ENCODE measurements around the gene SLC9A9.
"Not testable (repeated sequence)": the region's sequence is repeated elsewhere in the genome, so short reads cannot be mapped to it uniquely, and the experiment has no call there.

The SLC9A9 gene

GRCh38 chr3:143291836-143292447, 556.3 kb downstream of the SLC9A9 start:
- no peak for DNase-seq (ENCODE audit: low read depth in 2 of 2)

GRCh38 chr3:143288944-143289343, 559.3 kb downstream of the SLC9A9 start:
- no peak for DNase-seq (ENCODE audit: low read depth in 2 of 2)

- DNase-seq (ENCODE audit: low read depth in 2 of 2) = no peak
These were observed 560.9 kb downstream of the SLC9A9 start for GRCh38 chr3:143287403-143287802.

- DNase-seq (ENCODE audit: low read depth in 2 of 2) = no peak
These were observed 561.8 kb downstream of the SLC9A9 start for GRCh38 chr3:143286392-143287010.

GRCh38 chr3:143283432-143284128, 564.7 kb downstream of the SLC9A9 start:
- peak in 1 of 2 donors; percentile 3 for DNase-seq (ENCODE audit: low read depth in 2 of 2)

GRCh38 chr3:143280984-143281383, 567.3 kb downstream of the SLC9A9 start:
- no peak for DNase-seq (ENCODE audit: low read depth in 2 of 2)

GRCh38 chr3:143279567-143279966, 568.7 kb downstream of the SLC9A9 start:
- DNase-seq (ENCODE audit: low read depth in 2 of 2) = not testable (repeated sequence)

GRCh38 chr3:143278721-143279120, 569.5 kb downstream of the SLC9A9 start:
- DNase-seq (ENCODE audit: low read depth in 2 of 2) = no peak

- DNase-seq (ENCODE audit: low read depth in 2 of 2) = no peak
These were observed 570.7 kb downstream of the SLC9A9 start for GRCh38 chr3:143277531-143277930.

GRCh38 chr3:143276592-143276991, 571.7 kb downstream of the SLC9A9 start:
- no peak for DNase-seq (ENCODE audit: low read depth in 2 of 2)

GRCh38 chr3:143273975-143274690, 574.1 kb downstream of the SLC9A9 start:
- no peak for DNase-seq (ENCODE audit: low read depth in 2 of 2)

- DNase-seq (ENCODE audit: low read depth in 2 of 2) = no peak
These were observed 577.1 kb downstream of the SLC9A9 start for GRCh38 chr3:143271136-143271535.

GRCh38 chr3:143269741-143270140, 578.5 kb downstream of the SLC9A9 start:
- DNase-seq (ENCODE audit: low read depth in 2 of 2) = no peak

- DNase-seq (ENCODE audit: low read depth in 2 of 2) = no peak
These were observed 580.3 kb downstream of the SLC9A9 start for GRCh38 chr3:143267989-143268388.

GRCh38 chr3:143266927-143267326, 581.3 kb downstream of the SLC9A9 start:
- DNase-seq (ENCODE audit: low read depth in 2 of 2) = no peak

- no peak for DNase-seq (ENCODE audit: low read depth in 2 of 2)
These were observed 581.8 kb downstream of the SLC9A9 start for GRCh38 chr3:143266511-143266910.

GRCh38 chr3:143265501-143266070, 582.7 kb downstream of the SLC9A9 start:
- no peak for DNase-seq (ENCODE audit: low read depth in 2 of 2)

- no peak for DNase-seq (ENCODE audit: low read depth in 2 of 2)
These were observed 584.3 kb downstream of the SLC9A9 start for GRCh38 chr3:143263852-143264513.

- no peak for DNase-seq (ENCODE audit: low read depth in 2 of 2)
These were observed 586.4 kb downstream of the SLC9A9 start for GRCh38 chr3:143261848-143262247.

- DNase-seq (ENCODE audit: low read depth in 2 of 2) = no peak
These were observed 589.6 kb downstream of the SLC9A9 start for GRCh38 chr3:143258692-143259091.

- DNase-seq (ENCODE audit: low read depth in 2 of 2) = no peak
These were observed 591.9 kb downstream of the SLC9A9 start for GRCh38 chr3:143256416-143256815.

GRCh38 chr3:143255739-143256138, 592.5 kb downstream of the SLC9A9 start:
- no peak for DNase-seq (ENCODE audit: low read depth in 2 of 2)
